ENCODE results near the gene TRIM56. TPM values are rescaled to one million over a fixed set of nuclear protein-coding genes. Genes with fewer than 3 reads are reported as not detected.

Gene TRIM56, protein sequence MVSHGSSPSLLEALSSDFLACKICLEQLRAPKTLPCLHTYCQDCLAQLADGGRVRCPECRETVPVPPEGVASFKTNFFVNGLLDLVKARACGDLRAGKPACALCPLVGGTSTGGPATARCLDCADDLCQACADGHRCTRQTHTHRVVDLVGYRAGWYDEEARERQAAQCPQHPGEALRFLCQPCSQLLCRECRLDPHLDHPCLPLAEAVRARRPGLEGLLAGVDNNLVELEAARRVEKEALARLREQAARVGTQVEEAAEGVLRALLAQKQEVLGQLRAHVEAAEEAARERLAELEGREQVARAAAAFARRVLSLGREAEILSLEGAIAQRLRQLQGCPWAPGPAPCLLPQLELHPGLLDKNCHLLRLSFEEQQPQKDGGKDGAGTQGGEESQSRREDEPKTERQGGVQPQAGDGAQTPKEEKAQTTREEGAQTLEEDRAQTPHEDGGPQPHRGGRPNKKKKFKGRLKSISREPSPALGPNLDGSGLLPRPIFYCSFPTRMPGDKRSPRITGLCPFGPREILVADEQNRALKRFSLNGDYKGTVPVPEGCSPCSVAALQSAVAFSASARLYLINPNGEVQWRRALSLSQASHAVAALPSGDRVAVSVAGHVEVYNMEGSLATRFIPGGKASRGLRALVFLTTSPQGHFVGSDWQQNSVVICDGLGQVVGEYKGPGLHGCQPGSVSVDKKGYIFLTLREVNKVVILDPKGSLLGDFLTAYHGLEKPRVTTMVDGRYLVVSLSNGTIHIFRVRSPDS
- 21.1 and 23.5 TPM in 2 replicates for total RNA-seq

DNA sequence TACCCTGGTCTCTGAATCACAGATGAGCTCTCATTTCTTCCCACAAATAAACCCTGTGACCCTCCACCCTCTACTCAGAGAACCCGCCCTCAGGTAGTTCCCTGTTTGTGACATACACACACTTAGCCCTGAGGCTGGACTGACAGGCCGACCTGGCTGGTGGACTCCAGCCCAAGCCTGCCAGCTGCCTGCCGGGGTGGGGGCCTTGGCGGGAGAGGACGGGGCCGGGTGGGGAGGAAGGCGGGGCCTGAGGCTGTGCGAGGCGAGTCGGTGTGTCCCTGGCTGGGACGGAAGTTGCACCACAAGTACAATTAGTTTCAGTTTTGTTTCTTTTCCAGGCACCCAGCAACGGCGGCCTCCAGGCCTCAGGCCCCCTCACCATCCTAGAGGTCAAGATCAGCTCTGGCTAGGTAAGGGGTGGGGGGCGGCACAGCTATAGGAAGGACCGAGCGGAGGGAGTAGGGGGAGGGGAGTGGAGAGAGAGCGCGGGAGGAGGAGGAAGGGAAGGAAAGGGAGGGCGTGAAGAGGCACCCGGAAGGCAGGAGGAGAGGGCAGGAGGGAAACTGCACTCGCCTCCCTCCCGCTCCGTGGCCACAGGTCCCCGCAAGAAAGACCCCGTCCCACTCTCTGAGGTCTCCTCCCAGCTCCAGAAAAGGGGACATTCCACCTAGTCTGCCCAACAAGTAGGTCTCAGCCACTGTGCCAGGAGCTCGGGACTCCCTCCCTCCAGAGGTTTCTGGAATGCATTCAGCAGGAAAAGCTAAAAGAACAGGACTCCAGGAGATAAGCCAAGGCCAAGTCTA is at the start of gene TRIM56:
TSS of gene TRIM56 (plus strand) at position 320 of the 803 bp plus-strand sequence. CDS start 1,832 bp downstream, outside the sequence.

DNA sequence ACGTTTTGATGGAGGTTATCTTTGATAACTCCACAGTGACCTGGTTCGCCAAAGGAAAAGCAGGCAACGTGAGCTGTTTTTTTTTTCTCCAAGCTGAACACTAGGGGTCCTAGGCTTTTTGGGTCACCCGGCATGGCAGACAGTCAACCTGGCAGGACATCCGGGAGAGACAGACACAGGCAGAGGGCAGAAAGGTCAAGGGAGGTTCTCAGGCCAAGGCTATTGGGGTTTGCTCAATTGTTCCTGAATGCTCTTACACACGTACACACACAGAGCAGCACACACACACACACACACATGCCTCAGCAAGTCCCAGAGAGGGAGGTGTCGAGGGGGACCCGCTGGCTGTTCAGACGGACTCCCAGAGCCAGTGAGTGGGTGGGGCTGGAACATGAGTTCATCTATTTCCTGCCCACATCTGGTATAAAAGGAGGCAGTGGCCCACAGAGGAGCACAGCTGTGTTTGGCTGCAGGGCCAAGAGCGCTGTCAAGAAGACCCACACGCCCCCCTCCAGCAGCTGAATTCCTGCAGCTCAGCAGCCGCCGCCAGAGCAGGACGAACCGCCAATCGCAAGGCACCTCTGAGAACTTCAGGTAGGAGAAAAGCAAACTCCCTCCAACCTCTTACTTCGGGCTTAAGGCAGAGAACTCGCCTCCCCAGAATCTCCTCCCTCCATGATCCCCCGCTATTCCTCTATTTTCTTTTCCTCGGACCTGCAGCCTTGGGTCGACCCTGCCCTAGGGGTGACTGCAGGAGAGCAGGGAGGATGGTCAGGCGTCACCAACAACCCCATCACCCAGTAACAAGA is 41.6 kb downstream of the TRIM56 start, which contains the start of gene SERPINE1:
TSS of gene SERPINE1 (plus strand) at position 454 of the 809 bp plus-strand sequence. CDS start 1,290 bp downstream, outside the sequence.

Other genes with a start within 250 kb of the TRIM56 start
- gene SLC12A9, start 232.8 kb upstream of the TRIM56 start, total RNA-seq: 9.7 and 13.2 TPM in 2 replicates
- gene TRIP6, start 218.1 kb upstream of the TRIM56 start, total RNA-seq: 89.4 and 93.8 TPM in 2 replicates
- 37.4 and 52.7 TPM in 2 replicates for gene SRRT, start 210.4 kb upstream of the TRIM56 start, total RNA-seq
- 3.1 and 4.9 TPM in 2 replicates for gene UFSP1, start 195.8 kb upstream of the TRIM56 start, total RNA-seq
- gene ACHE, start 189.6 kb upstream of the TRIM56 start, total RNA-seq: not detected in 2 replicates
- gene MUC3A, start 135.9 kb upstream of the TRIM56 start, total RNA-seq: not detected in 2 replicates
- gene MUC12, start 115.9 kb upstream of the TRIM56 start, total RNA-seq: 0.13 and 0.37 TPM in 2 replicates
- gene MUC17, start 65.4 kb upstream of the TRIM56 start, total RNA-seq: under 0.01 TPM in 1 of 2 replicates, not detected in the other
- gene SERPINE1, start 41.6 kb downstream of the TRIM56 start, total RNA-seq: 413 and 548 TPM in 2 replicates
- gene AP1S1, start 69.0 kb downstream of the TRIM56 start, total RNA-seq: 142 and 151 TPM in 2 replicates
- 0.13 TPM in 1 of 2 replicates, not detected in the other for gene VGF, start 80.1 kb downstream of the TRIM56 start, total RNA-seq
- gene NAT16, start 94.8 kb downstream of the TRIM56 start, total RNA-seq: not detected in 2 replicates
- not detected in 2 replicates for gene MOGAT3, start 115.6 kb downstream of the TRIM56 start, total RNA-seq
- gene PLOD3, start 132.1 kb downstream of the TRIM56 start, total RNA-seq: 61.0 and 65.7 TPM in 2 replicates
- 97.1 and 98.0 TPM in 2 replicates for gene ZNHIT1, start 132.7 kb downstream of the TRIM56 start, total RNA-seq
- gene CLDN15, start 152.3 kb downstream of the TRIM56 start, total RNA-seq: 1.4 and 1.8 TPM in 2 replicates
- 327 and 414 TPM in 2 replicates for gene FIS1, start 159.6 kb downstream of the TRIM56 start, total RNA-seq
- gene IFT22, start 236.3 kb downstream of the TRIM56 start, total RNA-seq: 26.8 and 29.9 TPM in 2 replicates

Data from aortic smooth muscle cell (primary cell).